Measurements from ENCODE around the gene GABBR2. TPM values are rescaled to one million over a fixed set of nuclear protein-coding genes. Genes with fewer than 3 reads are reported as not detected.

Gene GABBR2
- total RNA-seq, 4 donors from 2014 or later, result under 0.01 to 0.62 TPM; not detected in 2

DNA sequence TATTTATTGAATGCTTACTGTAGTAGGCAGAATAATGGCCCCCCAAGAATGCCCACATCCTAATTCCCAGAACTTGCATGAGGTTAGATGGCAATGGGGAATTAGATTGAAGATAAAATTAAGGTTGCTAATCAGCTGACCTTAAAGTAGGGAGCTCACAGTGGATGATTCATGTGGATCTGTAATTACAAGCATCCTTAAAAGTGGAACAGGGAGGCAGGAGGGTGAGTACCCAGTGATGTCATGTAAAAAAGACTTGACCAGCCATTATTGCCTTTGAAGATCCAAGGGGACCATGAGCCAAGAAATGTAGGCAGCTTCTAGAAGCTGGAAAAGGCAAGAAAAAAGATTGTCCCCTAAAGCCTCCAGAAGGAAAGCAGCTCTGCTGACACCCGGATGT lies 71.4 kb downstream of the GABBR2 start:
- Histone ChIP-seq H3K4me1 (no peaks in the 10 kb centered on the region), H3K36me3 (no peaks in the 10 kb centered on the region), H3K27me3 (no peaks in the 10 kb centered on the region), H3K9me3 (no peaks in the 10 kb centered on the region), H3K27ac (no peak overlapping the region), H3K4me3 (no peak overlapping the region)
- intact Hi-C loops (cut with DNase I; ENCODE audit: low total_unique reads), result no loop called here
- no peak for DNase-seq
- no peak for TF ChIP-seq CTCF (IDR thresholded peaks at IDR 0.05)
- TF ChIP-seq POLR2A (IDR thresholded peaks at IDR 0.05), result no peak

GRCh38 chr9:98635374-98635773 lies 73.4 kb downstream of the GABBR2 start:
- Histone ChIP-seq H3K27ac (no peak overlapping the region), H3K27me3 (no peaks in the 10 kb centered on the region), H3K36me3 (no peaks in the 10 kb centered on the region), H3K9me3 (no peaks in the 10 kb centered on the region), H3K4me3 (no peak overlapping the region), H3K4me1 (no peaks in the 10 kb centered on the region)
- DNase-seq, result no peak
- TF ChIP-seq CTCF (IDR thresholded peaks at IDR 0.05) (no peak), POLR2A (IDR thresholded peaks at IDR 0.05) (no peak)
- intact Hi-C loops (cut with DNase I; ENCODE audit: low total_unique reads), result no loop called here

GRCh38 chr9:98634685-98635336 lies 73.9 kb downstream of the GABBR2 start:
- no peak for DNase-seq
- TF ChIP-seq POLR2A (IDR thresholded peaks at IDR 0.05), result no peak
- no peak for TF ChIP-seq CTCF (IDR thresholded peaks at IDR 0.05)
- intact Hi-C loops (cut with DNase I; ENCODE audit: low total_unique reads), result no loop called here
- Histone ChIP-seq H3K27ac (no peak overlapping the region), H3K4me1 (no peaks in the 10 kb centered on the region), H3K36me3 (no peaks in the 10 kb centered on the region), H3K4me3 (no peak overlapping the region), H3K27me3 (no peaks in the 10 kb centered on the region), H3K9me3 (no peaks in the 10 kb centered on the region)

DNA sequence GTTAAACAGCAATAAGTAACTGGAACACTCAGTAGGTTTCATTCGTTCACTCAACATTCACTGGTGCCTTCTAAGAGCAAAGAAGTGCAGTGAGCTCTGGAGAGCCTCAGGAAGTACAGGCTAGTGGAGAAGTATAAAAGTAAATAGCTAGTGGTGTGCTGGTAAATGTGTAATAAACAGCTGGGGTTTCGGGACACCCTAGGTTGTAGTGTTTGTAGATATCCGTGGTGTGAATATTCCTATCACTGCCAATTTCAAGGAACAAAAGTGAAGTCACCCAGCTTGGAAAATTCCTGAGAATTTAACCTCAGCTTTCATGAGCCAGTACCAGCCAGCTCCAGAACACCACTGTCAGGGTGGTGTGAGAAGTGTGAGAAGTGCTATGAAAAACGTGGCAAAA lies 75.9 kb downstream of the GABBR2 start:
- no peaks in the 10 kb centered on the region for H3K9me3 ChIP-seq
- DNase-seq, result no peak
- no peaks in the 10 kb centered on the region for H3K27me3 ChIP-seq
- TF ChIP-seq POLR2A (IDR thresholded peaks at IDR 0.05), result no peak
- TF ChIP-seq CTCF (IDR thresholded peaks at IDR 0.05), result no peak
- H3K4me3 ChIP-seq, result no peak overlapping the region
- H3K27ac ChIP-seq, result no peak overlapping the region
- H3K4me1 ChIP-seq, result no peaks in the 10 kb centered on the region
- H3K36me3 ChIP-seq, result no peaks in the 10 kb centered on the region
- intact Hi-C loops (cut with DNase I; ENCODE audit: low total_unique reads), result no loop called here

- intact Hi-C loops (cut with DNase I; ENCODE audit: low total_unique reads), result no loop called here
- no peaks in the 10 kb centered on the region for H3K27me3 ChIP-seq
- no peaks in the 10 kb centered on the region for H3K4me1 ChIP-seq
- no peak for TF ChIP-seq POLR2A (IDR thresholded peaks at IDR 0.05)
- no peak for TF ChIP-seq CTCF (IDR thresholded peaks at IDR 0.05)
- no peak overlapping the region for H3K27ac ChIP-seq
- no peaks in the 10 kb centered on the region for H3K9me3 ChIP-seq
- DNase-seq, result no peak
- no peaks in the 10 kb centered on the region for H3K36me3 ChIP-seq
- no peak overlapping the region for H3K4me3 ChIP-seq
These were observed 81.4 kb downstream of the GABBR2 start for GRCh38 chr9:98627296-98627695.

Measured in uterus (tissue), 4 donors.